HG03520 (cell line): ENCODE data around the gene KAZALD1.

Experiments
- ATAC-seq: cut with Tn5 transposase; IDR thresholded peaks from one replicate; pipeline ENCODE4 v1.9.1; 2021; ENCODE audit warnings: mild to moderate bottlenecking, moderate library complexity; ENCODE audit not compliant: unreplicated experiment

Gene KAZALD1

GRCh38 chr10:101066896-101067355, 5.1 kb downstream of the KAZALD1 start:
- no peak for ATAC-seq

- no peak for ATAC-seq
Measured at GRCh38 chr10:101067356-101068083, 5.7 kb downstream of the KAZALD1 start.

GRCh38 chr10:101069441-101069840, 7.7 kb downstream of the KAZALD1 start:
- ATAC-seq = no peak

- ATAC-seq = no peak
Measured at GRCh38 chr10:101070098-101070497, 8.3 kb downstream of the KAZALD1 start.

GRCh38 chr10:101071267-101071884, 9.6 kb downstream of the KAZALD1 start:
- ATAC-seq = no peak

- no peak for ATAC-seq
Measured at GRCh38 chr10:101071885-101072433, 10.2 kb downstream of the KAZALD1 start.

GRCh38 chr10:101072923-101073322, 11.1 kb downstream of the KAZALD1 start:
- ATAC-seq = no peak

- ATAC-seq = no peak
Measured at GRCh38 chr10:101073631-101074030, 11.8 kb downstream of the KAZALD1 start.

GRCh38 chr10:101075775-101076174, 14.0 kb downstream of the KAZALD1 start:
- ATAC-seq = no peak

GRCh38 chr10:101076630-101077029, 14.8 kb downstream of the KAZALD1 start:
- ATAC-seq = no peak

GRCh38 chr10:101079874-101080273, 18.1 kb downstream of the KAZALD1 start:
- no peak for ATAC-seq

- no peak for ATAC-seq
Measured at GRCh38 chr10:101080933-101081931, 19.4 kb downstream of the KAZALD1 start.

- no peak for ATAC-seq
Measured at GRCh38 chr10:101085846-101086245, 24.1 kb downstream of the KAZALD1 start.

GRCh38 chr10:101087376-101087775, 25.6 kb downstream of the KAZALD1 start:
- no peak for ATAC-seq

GRCh38 chr10:101087965-101088364, 26.2 kb downstream of the KAZALD1 start:
- no peak for ATAC-seq

GRCh38 chr10:101089520-101090299, 27.9 kb downstream of the KAZALD1 start:
- no peak for ATAC-seq

GRCh38 chr10:101090597-101090996, 28.8 kb downstream of the KAZALD1 start:
- ATAC-seq = no peak

- no peak for ATAC-seq
Measured at GRCh38 chr10:101091546-101092290, 29.9 kb downstream of the KAZALD1 start.

- no peak for ATAC-seq
Measured at GRCh38 chr10:101092881-101093354, 31.1 kb downstream of the KAZALD1 start.
